WI38 (cell line): Measurements from ENCODE around the gene ADRA2C.

Experiments
- H3K4me3 ChIP-seq: 2 replicates; pipeline ENCODE4 v1.5.1; 2011; ENCODE audit warnings: low read depth, mild to moderate bottlenecking, control low read depth, low read length
- TF ChIP-seq, protein P1 (sequence below): IDR thresholded peaks from 2 replicates; pipeline ENCODE4 v1.5.1; 2012; ENCODE audit warnings: low read depth, mild to moderate bottlenecking, control low read depth, low read length

The ADRA2C gene

DNA sequence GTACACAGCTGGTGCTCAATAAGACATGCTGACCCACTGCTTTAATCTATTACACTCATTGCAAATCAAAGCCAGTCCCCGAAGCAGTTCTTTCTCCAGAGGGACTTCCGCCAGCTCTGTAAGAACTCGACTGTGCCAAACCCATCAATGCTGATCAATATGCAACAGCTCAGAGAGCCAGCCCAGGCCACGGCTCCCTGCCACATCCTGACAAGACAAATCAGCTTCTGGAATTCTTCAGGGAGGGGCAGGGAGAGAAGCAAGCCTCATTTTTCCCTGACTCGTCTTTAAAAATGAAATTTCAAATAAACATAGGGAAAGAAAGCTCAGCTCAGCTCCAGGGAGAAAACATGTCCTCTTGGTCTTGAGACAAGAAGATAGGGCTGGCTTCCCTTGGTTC, 5.3 kb upstream of the ADRA2C start:
- TF ChIP-seq, protein P1, sequence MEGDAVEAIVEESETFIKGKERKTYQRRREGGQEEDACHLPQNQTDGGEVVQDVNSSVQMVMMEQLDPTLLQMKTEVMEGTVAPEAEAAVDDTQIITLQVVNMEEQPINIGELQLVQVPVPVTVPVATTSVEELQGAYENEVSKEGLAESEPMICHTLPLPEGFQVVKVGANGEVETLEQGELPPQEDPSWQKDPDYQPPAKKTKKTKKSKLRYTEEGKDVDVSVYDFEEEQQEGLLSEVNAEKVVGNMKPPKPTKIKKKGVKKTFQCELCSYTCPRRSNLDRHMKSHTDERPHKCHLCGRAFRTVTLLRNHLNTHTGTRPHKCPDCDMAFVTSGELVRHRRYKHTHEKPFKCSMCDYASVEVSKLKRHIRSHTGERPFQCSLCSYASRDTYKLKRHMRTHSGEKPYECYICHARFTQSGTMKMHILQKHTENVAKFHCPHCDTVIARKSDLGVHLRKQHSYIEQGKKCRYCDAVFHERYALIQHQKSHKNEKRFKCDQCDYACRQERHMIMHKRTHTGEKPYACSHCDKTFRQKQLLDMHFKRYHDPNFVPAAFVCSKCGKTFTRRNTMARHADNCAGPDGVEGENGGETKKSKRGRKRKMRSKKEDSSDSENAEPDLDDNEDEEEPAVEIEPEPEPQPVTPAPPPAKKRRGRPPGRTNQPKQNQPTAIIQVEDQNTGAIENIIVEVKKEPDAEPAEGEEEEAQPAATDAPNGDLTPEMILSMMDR: no peak
- no peak overlapping the region for H3K4me3 ChIP-seq

DNA sequence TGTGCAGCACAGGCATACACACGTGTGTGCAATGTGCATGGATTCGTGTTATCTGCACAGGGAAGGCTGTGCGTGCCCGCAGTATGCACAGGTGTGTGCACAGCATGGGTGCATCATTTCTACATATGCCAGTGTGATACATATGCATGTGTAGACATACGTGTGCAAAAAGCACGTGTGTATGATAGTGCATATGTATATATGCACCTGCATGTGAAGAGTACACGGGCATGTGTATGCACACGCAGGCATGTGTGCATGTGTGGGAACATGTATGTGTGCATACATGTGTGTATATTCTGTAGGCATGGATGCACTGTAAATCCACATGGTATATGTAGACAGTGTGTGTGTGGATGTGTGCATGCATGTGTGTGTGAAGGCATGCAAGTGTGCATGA, 3.9 kb upstream of the ADRA2C start:
- TF ChIP-seq, protein P1: no peak
- no peak overlapping the region for H3K4me3 ChIP-seq

DNA sequence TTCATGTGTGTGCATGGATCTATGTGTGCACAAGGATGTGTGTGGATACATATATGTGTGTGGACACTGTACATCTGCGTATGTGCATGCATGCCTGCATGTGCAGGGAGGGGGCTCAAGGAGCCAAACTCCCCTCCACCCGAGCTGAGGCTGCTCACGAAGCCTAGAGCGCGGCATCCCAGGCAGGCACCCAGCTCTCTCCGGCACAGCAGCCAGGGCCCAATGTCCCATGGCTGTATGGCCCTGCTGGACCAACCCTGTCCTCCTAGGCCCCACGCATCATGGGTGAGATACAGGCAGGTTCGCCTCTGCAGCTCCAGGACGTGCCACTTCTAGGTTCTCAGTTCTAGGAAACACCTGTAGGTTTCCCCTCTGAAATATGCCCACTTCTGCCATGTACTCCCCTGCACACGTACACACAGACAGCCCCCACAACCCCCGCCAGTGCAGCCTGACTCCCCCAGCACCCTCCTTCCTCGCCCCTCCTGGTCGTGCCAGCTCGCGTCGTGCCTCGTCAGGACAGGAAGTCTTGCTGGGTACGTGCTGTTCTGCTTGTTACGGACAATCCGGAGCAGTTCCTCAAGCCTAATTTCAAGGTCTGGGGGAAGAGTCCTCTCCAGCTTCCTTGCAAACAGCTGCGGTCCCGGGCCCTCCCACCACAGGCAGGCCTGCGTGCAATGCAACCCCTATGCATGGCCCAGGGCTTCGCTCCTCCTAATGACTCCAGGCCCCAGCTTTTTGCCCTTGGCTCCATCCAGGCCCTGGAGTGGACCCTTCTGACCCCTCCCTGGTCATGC, 3.2 kb upstream of the ADRA2C start:
- no peak overlapping the region for H3K4me3 ChIP-seq
- TF ChIP-seq, protein P1: no peak

DNA sequence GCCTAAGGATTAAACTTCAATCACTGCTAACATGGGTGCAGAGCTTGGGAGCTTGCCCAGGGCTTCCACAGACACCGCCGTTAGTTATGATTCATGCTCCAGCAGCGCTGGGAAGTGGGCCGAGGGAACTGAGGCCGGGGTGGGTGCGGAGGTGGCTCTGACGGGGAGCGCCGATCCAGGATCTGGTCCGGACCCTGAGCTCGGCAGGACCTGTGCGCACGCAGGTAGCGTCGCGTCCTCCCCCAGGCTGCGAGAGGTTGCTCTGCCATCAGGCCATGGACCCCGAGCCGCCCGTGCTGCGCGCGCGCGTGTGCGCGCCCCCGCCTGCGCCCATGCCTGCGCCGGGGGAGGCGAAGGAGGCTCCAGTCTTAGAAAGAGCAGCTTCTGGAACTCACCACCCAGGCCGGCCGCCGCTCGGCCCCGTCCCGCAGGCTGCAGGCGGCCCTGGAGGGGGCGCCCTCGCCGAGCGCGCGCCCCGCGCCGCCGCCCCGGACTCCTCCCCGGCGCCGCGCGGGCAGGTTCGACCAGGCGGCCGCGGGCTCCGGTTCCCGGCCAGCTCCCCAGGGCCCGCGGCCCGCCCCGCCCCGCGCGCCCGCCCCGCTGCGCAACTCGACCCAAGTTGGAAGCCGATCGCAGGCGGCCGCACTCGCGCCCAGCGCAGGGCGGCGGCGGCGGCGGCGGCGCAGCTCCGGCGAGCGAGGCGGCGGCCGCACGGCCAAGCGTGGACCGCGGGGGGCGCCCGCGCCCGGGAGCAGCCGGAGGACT, 732 bp upstream of the ADRA2C start:
- TF ChIP-seq, protein P1: no peak
- 0 out of 2 replicates have a peak overlapping the region, but pooled peaks have one; percentile 10 for H3K4me3 ChIP-seq

DNA sequence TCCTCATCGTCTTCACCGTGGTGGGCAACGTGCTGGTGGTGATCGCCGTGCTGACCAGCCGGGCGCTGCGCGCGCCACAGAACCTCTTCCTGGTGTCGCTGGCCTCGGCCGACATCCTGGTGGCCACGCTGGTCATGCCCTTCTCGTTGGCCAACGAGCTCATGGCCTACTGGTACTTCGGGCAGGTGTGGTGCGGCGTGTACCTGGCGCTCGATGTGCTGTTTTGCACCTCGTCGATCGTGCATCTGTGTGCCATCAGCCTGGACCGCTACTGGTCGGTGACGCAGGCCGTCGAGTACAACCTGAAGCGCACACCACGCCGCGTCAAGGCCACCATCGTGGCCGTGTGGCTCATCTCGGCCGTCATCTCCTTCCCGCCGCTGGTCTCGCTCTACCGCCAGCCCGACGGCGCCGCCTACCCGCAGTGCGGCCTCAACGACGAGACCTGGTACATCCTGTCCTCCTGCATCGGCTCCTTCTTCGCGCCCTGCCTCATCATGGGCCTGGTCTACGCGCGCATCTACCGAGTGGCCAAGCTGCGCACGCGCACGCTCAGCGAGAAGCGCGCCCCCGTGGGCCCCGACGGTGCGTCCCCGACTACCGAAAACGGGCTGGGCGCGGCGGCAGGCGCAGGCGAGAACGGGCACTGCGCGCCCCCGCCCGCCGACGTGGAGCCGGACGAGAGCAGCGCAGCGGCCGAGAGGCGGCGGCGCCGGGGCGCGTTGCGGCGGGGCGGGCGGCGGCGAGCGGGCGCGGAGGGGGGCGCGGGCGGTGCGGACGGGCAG, 792 bp downstream of the ADRA2C start:
- H3K4me3 ChIP-seq: no peak overlapping the region
- TF ChIP-seq, protein P1: no peak

DNA sequence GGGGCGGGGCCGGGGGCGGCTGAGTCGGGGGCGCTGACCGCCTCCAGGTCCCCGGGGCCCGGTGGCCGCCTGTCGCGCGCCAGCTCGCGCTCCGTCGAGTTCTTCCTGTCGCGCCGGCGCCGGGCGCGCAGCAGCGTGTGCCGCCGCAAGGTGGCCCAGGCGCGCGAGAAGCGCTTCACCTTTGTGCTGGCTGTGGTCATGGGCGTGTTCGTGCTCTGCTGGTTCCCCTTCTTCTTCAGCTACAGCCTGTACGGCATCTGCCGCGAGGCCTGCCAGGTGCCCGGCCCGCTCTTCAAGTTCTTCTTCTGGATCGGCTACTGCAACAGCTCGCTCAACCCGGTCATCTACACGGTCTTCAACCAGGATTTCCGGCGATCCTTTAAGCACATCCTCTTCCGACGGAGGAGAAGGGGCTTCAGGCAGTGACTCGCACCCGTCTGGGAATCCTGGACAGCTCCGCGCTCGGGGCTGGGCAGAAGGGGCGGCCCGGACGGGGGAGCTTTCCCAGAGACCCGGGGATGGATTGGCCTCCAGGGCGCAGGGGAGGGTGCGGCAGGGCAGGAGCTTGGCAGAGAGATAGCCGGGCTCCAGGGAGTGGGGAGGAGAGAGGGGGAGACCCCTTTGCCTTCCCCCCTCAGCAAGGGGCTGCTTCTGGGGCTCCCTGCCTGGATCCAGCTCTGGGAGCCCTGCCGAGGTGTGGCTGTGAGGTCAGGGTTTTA, 1.5 kb downstream of the ADRA2C start:
- no peak overlapping the region for H3K4me3 ChIP-seq
- TF ChIP-seq, protein P1: no peak
